DOHH2 (cell line): ENCODE data around the gene HYDIN.
"Not testable (repeated sequence)": the region's sequence is repeated elsewhere in the genome, so short reads cannot be mapped to it uniquely, and the experiment has no call there.

Experiments
- EZH2phosphoT487 ChIP-seq: fragments of 200-600 bp; sonication (generic); IDR thresholded peaks from 2 replicates; pipeline ENCODE4 v1.6.1; 2017; ENCODE audit warnings: borderline replicate concordance, mild to moderate bottlenecking, antibody characterized with exemption, low read length, moderate library complexity, mixed read lengths
- TF ChIP-seq, protein P1 (sequence below): fragments of 200-600 bp; sonication (generic); IDR thresholded peaks from one replicate; pipeline ENCODE4 v1.5.1; 2014; ENCODE audit warnings: antibody characterized with exemption, mild to moderate bottlenecking, low read depth, low read length; ENCODE audit not compliant: poor library complexity, severe bottlenecking

DNA sequence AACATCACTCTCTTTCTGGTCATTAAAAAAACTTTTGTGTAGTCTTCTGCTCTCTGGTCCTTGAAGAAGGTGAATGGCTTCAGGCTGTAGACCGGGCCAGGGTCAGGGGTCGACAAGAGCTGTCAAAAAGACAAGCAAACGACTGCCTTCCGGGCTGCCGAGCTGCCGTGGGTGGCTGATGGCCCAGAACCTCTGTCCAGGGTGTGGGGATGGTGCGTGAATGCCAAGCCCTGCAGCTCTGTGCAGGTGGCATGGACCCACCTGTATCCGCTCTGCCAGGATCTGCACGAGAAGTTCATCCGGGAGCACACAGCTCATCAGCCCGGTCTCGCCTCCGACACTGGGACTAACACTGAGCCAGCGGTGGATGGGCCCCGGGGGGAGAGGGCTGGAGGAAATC is 287.0 kb downstream of the HYDIN start:
- TF ChIP-seq, protein P1, sequence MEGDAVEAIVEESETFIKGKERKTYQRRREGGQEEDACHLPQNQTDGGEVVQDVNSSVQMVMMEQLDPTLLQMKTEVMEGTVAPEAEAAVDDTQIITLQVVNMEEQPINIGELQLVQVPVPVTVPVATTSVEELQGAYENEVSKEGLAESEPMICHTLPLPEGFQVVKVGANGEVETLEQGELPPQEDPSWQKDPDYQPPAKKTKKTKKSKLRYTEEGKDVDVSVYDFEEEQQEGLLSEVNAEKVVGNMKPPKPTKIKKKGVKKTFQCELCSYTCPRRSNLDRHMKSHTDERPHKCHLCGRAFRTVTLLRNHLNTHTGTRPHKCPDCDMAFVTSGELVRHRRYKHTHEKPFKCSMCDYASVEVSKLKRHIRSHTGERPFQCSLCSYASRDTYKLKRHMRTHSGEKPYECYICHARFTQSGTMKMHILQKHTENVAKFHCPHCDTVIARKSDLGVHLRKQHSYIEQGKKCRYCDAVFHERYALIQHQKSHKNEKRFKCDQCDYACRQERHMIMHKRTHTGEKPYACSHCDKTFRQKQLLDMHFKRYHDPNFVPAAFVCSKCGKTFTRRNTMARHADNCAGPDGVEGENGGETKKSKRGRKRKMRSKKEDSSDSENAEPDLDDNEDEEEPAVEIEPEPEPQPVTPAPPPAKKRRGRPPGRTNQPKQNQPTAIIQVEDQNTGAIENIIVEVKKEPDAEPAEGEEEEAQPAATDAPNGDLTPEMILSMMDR: not testable (repeated sequence)
- not testable (repeated sequence) for TF ChIP-seq EZH2phosphoT487
